NCI-H1436 (cell line): ENCODE measurements around the gene ABR.
"Not testable (repeated sequence)": the region's sequence is repeated elsewhere in the genome, so short reads cannot be mapped to it uniquely, and the experiment has no call there.

Experiments used
- DNase-seq: peaks from one replicate; lab custom pipeline; 2025; lab: John Stamatoyannopoulos, UW

The ABR gene

GRCh38 chr17:1008008-1008761, 171.6 kb downstream of the ABR start:
- DNase-seq: no peak

- DNase-seq: no peak
These were observed 172.3 kb downstream of the ABR start for GRCh38 chr17:1007310-1008007.

GRCh38 chr17:1006054-1006453, 173.7 kb downstream of the ABR start:
- DNase-seq: no peak

GRCh38 chr17:1005361-1005946, 174.3 kb downstream of the ABR start:
- peak; percentile 27 for DNase-seq

GRCh38 chr17:1004769-1005295, 174.9 kb downstream of the ABR start:
- DNase-seq: no peak

GRCh38 chr17:1003972-1004768, 175.6 kb downstream of the ABR start:
- no peak for DNase-seq

GRCh38 chr17:1003633-1003971, 176.2 kb downstream of the ABR start:
- no peak for DNase-seq

- no peak for DNase-seq
These were observed 176.8 kb downstream of the ABR start for GRCh38 chr17:1002771-1003555.

GRCh38 chr17:1002412-1002753, 177.4 kb downstream of the ABR start:
- DNase-seq: no peak

GRCh38 chr17:1001640-1002411, 178.0 kb downstream of the ABR start:
- DNase-seq: no peak

GRCh38 chr17:1000597-1001461, 179.0 kb downstream of the ABR start:
- DNase-seq: no peak

- DNase-seq: no peak
These were observed 181.7 kb downstream of the ABR start for GRCh38 chr17:998111-998510.

GRCh38 chr17:996554-997344, 183.0 kb downstream of the ABR start, which contains the start of gene TIMM22:
Gene TIMM22 (plus strand): TSS chr17:997129. CDS start chr17:997143, 14 bp downstream.
- peak; percentile 98 for DNase-seq

- not testable (repeated sequence) for DNase-seq
These were observed 184.5 kb downstream of the ABR start for GRCh38 chr17:995324-995723.

GRCh38 chr17:992933-993332, 186.8 kb downstream of the ABR start:
- DNase-seq: no peak

GRCh38 chr17:988561-988960, 191.2 kb downstream of the ABR start:
- no peak for DNase-seq

GRCh38 chr17:987931-988330, 191.8 kb downstream of the ABR start:
- no peak for DNase-seq

- no peak for DNase-seq
These were observed 193.4 kb downstream of the ABR start for GRCh38 chr17:986322-986929.
